Stimulated activated CD8-positive, alpha-beta memory T cell treated with anti-CD3 and anti-CD28 coated beads, Interleukin-2, amount 100 ng/mL, for 48 hours (primary cell): ENCODE measurements around the gene PRR14.
A peak's percentile ranks its signal among the peaks of the same experiment; 100 is the strongest.

ENCODE experiments used
- DNase-seq, 2 donors: peaks; one replicate each; pipeline ENCODE4 v3.0.0-alpha.2; 2020; ENCODE audit warnings: low read depth in 2 of 2

PRR14 gene

DNA sequence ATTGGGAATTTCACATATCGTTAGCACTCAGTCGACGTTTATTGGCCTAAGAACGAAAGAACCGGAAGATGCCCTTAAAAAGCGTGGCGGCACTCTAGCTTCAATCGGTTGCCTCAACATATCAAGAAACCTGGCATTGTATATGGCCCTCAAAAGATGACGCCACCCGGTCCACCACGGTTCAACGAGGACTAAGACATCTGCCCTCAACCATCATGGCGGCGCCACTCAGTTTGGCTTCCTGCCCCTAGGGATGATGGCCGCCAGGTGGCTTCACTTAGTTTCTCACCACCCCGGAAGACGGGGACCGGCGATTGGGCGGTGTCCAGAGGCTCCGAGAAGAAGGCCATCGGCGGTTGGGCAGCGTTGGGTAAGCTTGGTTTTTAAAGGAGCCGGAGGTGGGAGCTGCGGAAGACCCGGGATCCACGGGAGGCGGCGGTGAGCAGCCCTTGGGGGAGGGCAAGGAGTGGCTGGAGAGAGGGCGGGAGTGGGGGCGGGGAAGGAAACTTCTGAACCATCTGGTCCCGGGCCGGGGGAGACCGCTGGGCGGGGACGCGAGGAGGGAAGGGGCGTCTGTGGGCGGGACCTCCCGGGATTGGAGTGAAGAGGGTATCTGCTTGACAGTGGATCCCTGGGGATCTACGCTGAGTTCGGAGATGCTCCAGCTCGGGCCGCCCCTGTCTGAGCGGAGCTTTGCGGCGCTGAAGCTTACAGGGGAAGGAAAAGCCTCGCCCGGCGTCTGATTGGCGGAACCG lies at the start of gene PRR14:
Gene PRR14, plus strand, starts transcription at position 592 of the 755 bp plus-strand sequence. CDS start 686 bp downstream, outside the sequence.
- peak; percentile 95 to 98 for DNase-seq

DNA sequence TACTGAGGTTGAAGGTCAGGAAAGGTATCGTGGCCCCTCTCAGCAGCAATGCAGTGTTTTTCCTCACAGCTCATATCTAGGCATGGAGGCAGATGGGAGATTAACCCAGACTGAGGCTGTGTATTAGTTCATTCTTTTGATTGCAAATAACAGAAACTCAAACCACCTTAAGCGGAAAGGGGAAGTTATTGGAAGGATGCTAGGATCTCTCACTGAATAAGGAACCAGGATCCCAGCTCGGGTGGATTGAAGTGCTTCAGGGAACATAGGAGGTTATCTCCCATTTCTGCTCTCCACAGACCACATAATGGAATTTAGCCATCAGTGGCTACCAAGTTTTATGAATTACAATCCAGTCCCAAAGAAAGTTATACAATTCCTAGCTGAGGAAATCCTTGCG lies 48.8 kb upstream of the PRR14 start:
- DNase-seq: no peak

DNA sequence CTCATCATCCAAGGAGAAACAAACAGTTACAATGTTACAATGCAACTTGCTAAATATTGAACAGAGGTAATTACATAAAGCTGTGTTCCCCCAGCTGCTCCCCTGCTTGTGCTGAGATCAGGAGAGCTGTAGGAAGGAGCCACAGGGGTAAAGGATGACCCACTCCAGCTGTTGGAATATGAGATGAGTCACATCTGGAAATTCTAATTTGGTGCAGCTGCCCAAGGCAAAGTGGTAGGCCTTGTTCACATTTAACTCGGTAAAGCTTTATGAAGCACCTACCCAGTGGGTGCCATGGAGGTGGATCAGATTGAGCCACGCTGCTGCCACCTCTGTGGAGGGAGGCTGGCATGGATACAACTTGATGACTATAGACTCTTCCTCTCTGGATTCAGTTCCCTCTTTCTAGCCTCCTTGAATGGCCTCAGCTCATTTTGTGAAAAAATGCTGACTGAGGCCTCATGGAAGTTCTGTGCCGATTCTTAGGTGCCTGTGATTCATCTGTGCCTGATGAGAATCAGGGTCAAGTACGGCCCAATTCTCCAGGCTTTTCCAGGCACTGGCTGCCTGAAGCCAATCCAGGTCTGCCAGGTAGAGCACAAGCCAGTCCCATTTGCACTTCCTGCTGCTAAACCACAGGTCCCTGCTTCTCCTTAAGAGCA lies 48.0 kb upstream of the PRR14 start:
- no peak for DNase-seq

DNA sequence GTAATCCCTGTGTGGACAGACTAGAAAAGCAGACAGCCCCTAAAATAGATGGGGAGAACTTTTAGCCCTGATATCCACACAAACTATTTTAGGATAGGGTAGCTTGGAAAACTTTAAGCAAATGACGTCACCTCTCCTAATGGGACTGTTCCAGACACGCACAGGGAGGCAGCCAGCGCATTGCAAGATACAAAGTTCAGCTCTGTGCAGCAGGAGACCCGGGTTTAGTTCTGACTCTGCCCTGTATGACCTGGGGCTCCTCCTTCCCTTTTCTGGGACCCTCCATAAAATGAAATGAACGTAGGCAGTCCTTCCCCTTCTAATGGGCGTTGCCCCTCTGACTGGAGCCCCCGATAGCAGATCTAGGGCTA lies 46.8 kb upstream of the PRR14 start:
- no peak for DNase-seq

DNA sequence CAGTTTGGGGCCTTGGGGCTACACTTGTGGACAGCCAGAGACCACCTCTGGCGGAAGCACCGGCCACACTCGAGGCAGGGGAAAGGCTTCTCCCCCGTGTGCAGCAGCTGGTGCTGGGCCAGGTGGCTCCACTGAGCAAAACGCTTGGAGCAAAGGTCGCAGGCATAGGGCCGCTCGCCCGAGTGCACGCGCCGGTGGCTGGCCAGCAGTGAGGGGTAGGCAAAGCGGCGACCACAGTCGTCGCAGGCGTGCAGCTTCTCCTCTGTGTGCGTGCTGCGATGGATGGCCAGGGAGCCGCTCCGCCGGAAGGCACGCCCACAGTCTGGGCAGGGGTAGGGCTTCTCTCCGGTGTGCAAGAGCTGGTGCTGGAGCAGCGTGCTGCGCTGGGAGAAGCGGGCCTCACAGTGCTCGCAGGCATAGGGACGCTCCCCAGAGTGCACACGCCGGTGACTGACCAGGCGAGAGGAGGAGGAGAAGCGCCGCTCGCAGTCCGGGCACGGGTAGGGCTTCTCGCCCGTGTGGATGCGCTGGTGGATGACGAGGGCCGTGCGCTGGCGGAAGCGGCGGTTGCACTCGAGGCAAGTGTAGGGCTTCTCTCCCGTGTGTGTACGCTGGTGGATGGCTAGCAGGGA lies 46.3 kb upstream of the PRR14 start:
- no peak for DNase-seq

DNA sequence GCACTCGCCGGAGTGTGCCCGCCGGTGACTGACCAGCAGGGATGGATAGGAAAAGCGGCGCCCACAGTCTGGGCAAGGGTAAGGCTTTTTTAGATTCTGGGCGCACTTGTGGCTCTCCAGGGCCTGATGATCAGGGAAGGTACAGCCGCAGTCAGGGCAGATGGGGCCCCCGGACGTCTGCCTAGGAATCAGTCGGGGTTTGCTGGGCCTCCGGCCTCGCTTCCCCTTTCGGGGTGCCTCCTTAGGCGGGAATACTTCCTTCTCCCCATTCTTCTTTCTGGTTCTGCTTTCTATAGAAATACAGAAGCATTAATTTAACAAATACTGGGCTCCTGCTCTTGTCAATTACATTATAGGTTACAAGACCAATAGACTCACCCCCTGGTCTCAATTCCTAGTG lies 45.6 kb upstream of the PRR14 start:
- DNase-seq: no peak

DNA sequence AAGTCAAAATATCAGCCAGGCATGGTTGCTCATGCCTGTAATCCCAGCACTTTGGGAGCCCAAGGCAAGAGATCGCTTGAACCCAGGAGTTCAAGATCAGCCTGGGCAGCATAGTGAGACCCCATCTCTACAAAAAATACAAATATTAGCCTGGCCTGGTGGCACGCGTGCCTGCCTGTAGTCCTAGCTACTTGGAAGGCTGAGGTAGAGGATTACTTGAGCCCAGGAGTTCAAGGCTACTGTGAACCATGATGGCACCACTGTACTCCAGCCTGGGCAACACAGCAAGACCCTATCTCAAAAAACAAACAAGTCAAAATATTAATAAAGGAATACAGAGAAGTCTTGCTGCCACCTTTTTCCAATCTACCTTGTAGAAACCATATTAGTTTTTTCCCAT lies 44.8 kb upstream of the PRR14 start:
- no peak for DNase-seq

DNA sequence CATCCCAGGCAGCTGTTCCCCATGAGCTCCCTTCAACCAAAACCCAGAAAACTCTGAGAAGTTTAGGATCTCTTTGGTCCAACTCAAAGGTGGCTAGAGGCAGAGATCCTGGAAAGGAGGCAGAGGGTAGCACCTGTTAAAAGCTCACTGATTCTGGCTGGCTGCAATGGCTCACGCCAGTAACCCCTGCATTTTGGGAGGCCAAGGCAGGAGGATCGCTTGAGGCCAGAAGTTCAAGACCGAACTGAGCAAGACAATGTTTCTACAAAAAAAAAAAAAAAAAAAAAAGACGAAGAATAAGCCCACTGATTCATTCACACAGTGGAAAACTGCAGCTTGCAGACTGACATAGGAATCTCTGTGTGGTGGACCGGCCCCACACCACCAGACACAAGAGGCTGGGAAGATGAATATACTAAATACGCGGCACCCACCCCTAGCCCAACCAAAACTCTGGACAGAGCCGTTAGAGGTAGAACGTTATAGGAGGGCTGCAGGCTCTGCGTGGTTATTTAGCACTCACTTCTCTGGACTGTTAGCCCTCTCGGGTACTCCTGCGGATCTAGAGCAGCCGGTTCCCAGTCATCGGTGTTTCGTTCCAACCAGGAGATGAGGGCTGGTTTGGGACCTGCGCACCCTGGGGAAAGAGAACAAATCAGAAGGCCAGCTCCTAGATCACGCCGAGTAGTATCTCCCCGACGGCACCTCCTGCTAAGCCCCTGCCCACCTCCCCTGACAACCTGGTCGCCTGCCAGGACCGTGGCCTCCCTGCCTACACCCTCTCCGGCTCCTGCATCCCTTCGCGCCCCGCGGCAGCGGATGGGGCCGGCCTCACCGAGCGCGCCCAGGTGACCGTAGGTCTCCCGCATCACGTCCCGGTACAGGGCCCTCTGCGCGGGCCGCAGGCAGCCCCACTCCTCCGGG lies 41.5 kb upstream of the PRR14 start:
- peak; percentile 26 to 27 for DNase-seq

DNA sequence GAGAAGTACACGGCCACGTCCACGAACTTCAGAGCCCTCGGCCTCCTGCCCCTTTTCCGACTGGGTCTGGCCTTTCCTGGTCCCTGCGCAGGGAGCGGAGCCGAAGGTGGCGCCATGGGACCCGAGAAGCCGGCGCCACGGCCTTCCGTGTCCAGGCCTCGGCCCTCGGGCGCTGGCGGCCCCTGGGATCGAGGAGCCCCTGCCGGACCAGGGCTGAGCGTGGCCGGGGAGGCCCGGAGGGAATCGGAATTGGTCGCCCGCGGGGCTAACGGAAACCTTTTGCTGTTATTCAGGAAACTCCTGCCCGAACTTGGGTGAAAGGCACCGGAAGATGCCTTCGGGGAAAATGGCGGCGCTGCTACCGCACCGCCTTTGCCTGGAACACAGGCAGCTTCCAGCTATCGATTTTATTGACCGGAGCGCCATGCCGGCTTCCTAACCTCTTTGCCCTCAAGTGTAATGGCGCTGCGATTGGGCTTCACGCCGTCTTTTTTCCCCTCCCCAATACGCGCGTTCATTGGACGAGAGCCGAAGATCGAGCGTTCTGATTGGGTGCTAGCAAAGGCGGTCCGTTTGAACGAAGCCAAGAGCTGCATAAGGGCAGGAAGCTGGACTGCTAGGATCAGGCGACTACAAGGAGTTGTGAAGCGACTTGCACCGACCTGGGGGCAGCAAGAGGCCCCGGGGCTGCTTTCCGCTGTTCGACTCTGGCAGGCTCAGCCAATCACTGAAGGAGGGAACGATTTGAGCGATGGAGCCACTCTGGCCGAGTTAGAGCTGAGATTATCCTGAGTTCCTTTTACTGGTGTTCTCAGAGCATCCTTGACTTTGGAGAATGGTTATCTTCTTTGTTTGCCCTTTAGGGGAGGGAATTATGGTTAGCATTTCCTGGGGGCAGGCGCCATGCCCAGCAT lies 40.6 kb upstream of the PRR14 start, which contains the start of gene ZNF689:
Gene ZNF689, minus strand, starts transcription at position 464 of the 914 bp plus-strand sequence. Its CDS starts 348 bp downstream, at position 116.
- peak; percentile 76 to 88 for DNase-seq

DNA sequence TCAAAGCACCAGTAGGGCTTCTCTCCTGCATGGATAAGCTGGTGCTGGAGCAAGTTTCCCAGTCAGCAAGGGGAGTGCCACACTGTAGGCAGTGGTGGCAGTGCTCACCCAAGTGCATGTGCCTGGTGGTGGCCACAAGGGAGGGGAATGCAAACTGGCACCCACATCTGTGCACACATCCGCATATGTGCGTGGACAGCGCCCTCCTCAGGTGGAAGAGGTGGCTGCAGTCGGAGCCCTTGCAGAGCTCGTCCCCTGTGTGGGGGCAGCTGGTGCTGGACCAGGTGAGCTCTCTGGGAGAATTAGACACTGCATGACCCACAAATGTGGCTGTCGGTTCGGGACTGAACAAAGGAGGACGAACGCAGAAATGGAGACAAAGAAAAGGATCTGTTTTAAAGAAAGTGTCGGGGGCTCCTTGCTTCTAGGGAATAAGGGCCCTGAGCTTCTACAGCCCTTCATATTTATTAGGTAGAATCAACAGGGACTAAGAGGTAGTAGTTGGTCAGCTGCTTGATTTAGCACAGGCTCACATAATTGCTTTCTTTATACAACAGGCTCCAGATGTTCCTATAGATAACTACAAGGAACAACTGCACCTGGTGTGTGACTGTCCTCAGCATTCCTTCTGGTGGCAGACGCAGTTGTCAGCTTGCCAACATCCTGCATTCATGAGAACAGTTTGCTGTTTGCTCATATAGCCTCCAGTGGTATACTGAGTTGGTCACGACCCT lies 35.2 kb upstream of the PRR14 start:
- peak; percentile 67 to 87 for DNase-seq

DNA sequence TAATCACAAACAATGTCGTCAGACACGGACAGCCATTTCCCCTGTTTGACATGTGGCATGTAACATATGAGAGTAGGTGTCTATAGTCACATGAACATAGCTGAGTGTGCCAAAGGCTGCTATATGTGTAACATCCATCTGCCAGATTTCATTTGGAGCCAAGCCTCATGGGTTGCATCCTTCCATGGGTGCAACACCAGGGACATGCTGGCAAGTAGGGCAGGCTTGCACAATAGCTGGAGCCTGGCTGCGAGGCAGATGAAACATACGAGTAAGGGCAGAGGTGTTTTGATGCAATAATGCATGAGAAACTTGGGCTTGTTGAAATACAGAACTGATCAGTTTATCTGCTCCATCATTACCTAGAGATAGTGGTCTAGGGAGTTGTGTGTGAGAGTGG lies 31.6 kb upstream of the PRR14 start:
- DNase-seq: no peak

DNA sequence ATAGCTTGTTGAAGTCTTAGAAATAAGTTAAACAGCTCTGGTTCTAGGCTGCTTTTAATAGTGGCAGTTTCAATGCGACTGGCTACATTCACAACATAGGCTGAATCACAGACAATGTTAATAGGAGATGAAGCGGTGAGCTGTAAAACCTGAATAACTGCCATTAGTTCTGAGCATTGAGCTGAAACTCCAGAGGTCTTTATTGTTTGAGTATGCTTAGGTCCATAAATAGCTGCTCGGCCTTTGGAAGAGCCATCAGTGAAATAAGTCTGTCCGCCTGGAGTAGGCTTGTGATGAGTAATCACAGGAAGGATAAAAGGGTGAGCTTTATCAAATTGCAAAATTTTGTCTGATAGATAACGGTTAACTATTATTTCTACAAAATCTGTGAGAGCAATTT lies 31.1 kb upstream of the PRR14 start:
- DNase-seq: no peak

DNA sequence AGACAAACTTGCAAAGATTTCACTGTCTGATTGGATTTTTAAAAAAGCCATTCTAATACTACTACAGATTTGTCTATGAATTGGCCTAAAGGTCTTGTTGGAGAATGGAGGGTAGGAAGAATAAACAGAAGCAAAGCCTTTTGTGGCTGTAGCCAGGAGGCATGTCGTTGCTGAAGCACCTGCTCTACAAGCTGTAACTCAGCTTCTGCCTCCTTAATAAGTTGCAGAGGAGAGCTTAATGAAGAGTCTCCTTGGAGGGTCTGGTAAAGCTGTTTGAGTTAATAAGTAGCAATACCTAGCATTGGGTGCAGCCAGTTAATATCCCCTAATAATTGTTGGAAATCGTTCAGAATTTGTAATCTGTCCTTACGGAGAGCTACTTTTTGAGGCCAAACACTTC lies 30.6 kb upstream of the PRR14 start:
- DNase-seq: no peak

DNA sequence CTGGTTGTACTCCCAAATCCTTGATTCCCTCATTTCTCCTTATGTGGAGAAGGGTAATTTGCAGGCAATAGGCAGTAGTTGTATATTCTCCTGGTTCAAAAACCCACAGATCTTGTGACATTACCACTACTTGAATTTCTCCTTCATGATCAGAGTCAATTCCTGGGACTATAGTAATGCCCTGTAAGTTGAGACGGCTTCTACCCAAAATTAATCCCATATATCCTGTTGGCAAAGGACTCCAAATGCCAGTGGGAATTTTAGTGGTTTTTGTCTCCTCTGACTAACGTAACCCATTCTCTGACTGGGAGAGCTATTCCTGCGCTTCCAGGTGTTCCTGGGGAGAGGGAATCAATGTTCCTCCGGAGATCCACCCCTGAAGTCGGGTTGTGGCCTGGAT lies 29.0 kb upstream of the PRR14 start:
- no peak for DNase-seq

DNA sequence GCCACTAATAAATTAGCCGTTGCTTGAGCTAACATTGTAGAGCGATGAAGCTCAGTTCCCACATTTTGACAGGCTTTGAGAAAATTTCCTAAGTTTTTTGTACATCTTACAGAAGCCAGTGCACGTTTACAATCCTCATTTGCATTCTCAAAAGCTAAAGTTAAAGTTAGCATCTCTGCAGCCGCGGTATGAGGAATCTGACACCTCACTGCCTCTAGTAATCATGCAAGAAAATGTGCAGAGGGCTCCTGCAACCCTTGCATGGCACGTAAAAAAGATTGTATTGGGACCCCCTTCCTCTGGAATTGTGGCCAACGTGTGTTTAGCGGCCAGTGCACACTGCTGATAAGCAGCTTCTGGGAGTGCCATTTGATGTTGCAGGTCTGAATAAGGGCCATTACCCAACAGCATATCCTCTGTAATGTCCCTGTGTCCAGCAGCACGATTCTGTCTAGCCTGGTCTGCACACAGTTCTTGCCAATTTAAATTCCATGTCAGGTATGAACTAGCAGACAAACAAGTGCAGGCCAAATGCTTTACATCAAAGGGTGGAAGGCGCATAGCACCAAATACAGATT lies 28.2 kb upstream of the PRR14 start:
- no peak for DNase-seq

DNA sequence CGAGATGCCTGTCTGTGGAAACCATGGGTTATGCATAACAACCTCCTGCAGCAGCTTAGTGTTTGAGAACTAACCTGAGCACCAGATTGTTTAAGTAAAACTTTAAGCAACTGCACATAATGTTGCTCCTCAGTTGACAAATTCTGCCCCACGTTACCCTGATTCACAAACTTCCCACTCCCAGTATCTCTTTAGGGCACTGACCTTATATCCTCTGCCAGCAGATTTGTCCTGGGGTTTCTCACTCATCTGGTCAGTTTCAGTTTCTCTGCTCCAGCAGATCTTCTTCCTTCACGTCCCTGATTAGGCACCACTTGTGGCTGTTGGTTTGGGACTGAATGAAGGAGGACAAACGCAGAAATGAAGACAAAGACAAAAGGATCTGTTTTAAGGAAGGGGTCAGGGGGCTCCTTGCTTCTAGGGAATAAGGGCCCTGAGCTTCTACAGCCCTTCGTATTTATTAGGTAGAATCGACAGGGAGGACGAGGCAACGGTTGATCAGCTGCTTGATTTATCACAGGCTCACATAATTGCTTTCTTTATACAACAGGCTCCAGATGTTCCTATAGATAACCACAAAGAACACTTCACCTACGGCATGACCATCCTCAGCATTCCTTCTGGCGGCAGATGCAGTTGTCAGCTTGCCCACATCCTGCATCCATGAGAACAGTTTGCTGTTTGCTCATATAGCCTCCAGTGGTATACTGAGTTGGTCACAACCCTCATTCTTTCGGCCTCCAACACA lies 27.1 kb upstream of the PRR14 start:
- DNase-seq: no peak

DNA sequence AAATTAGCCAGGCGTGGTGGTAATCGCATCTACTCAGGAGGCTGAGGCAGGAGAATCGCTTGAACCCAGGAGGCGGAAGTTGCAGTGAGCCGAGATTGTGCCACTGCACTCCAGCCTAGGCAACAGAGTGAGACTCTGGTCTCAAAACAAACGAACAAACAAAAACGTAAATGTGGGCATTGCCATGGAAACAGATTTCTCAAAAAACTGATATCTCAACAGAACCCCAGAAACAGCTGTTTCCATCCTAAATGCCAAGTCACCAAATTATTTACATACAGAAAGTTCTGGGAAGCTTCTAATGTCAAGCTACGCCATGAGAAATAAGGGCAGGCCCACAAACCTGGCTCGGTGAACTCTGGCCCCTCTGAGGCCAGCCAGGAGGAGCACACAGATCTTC lies 24.5 kb upstream of the PRR14 start:
- DNase-seq: no peak

DNA sequence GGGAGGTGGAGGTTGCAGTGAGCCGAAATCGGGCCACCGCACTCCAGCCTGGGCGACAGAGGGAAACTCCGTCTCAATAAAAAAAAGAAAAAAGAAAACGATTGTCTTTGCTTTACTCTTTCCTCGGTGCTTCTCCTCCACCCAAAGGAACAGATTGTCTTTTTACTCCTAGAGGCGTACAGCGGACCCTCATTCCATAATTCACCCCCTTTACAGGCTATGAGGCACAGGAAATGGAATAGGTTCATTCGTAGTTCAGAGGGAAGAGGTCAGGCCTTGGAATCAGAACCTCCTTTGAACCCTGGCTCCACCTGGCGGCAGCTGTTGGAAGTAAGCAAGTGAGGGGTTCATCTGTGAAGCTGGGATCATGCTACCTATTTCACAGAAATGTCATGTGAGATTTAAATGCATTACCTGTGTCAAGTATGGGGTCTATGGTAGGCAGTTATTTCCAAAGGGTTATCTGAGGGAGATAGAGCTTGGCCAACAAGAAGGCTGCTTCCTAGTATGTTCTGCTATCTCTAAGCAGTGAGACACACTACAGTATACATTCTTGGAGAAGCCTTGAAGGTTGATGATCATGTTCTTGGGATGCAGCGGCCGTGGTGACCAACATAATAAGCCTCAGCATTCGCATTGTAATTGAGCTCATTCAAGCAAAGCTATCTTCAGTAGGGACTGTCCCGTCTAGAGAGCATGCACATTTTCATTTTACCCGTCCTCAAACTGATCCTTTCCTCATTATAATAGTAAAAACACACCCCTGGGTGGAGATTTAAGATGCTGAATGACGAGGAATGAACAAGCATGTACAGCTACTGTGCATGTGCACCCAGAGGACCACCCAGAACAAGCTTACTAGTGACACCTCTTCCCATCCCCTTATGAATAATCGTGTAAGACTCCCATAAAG lies 21.9 kb upstream of the PRR14 start:
- peak; percentile 77 to 90 for DNase-seq
